IPS-15b (cell line): ENCODE data around the gene CAPN8.

ENCODE experiments used
- H3K27me3 ChIP-seq: one replicate; pipeline ENCODE4 v1.6.1; 2013; ENCODE audit warnings: low read length; ENCODE audit not compliant: control insufficient read depth, insufficient read depth
- H3K36me3 ChIP-seq: one replicate; pipeline ENCODE4 v1.6.1; 2013; ENCODE audit warnings: low read length; ENCODE audit not compliant: control insufficient read depth, insufficient read depth
- H3K4me1 ChIP-seq: one replicate; pipeline ENCODE4 v1.6.1; 2013; ENCODE audit warnings: mild to moderate bottlenecking, low read length; ENCODE audit not compliant: control insufficient read depth, insufficient read depth
- H3K4me3 ChIP-seq: one replicate; pipeline ENCODE4 v1.5.1; 2013; ENCODE audit warnings: low read depth, low read length
- H3K9ac ChIP-seq: one replicate; pipeline ENCODE4 v1.6.1; 2013; ENCODE audit warnings: low read depth, mild to moderate bottlenecking, low read length
- H3K9me3 ChIP-seq: one replicate; pipeline ENCODE4 v1.6.1; 2013; ENCODE audit warnings: mild to moderate bottlenecking, low read length; ENCODE audit not compliant: control insufficient read depth, insufficient read depth

Gene CAPN8

GRCh38 chr1:223551610-223552009 lies 113.9 kb downstream of the CAPN8 start:
- Histone ChIP-seq H3K4me3 (no peak overlapping the region), H3K9ac (no peak overlapping the region), H3K9me3 (no peaks in the 10 kb centered on the region), H3K27me3 (no peaks in the 10 kb centered on the region), H3K4me1 (no peaks in the 10 kb centered on the region), H3K36me3 (no peaks in the 10 kb centered on the region)

- no peak overlapping the region for H3K4me3 ChIP-seq
- no peak overlapping the region for H3K9ac ChIP-seq
- H3K9me3 ChIP-seq: no peaks in the 10 kb centered on the region
- H3K4me1 ChIP-seq: no peaks in the 10 kb centered on the region
- H3K36me3 ChIP-seq: no peaks in the 10 kb centered on the region
- H3K27me3 ChIP-seq: no peaks in the 10 kb centered on the region
Observed at GRCh38 chr1:223549740-223550139, 115.8 kb downstream of the CAPN8 start.

- Histone ChIP-seq H3K4me3 (no peak overlapping the region), H3K9ac (no peak overlapping the region), H3K36me3 (no peaks in the 10 kb centered on the region), H3K9me3 (no peaks in the 10 kb centered on the region), H3K27me3 (no peaks in the 10 kb centered on the region), H3K4me1 (no peaks in the 10 kb centered on the region)
Observed at GRCh38 chr1:223547316-223548114, 118.0 kb downstream of the CAPN8 start.

- no peaks in the 10 kb centered on the region for H3K27me3 ChIP-seq
- no peak overlapping the region for H3K9ac ChIP-seq
- no peaks in the 10 kb centered on the region for H3K4me1 ChIP-seq
- H3K36me3 ChIP-seq: no peaks in the 10 kb centered on the region
- H3K9me3 ChIP-seq: no peaks in the 10 kb centered on the region
- H3K4me3 ChIP-seq: no peak overlapping the region
Observed at GRCh38 chr1:223545343-223545742, 120.2 kb downstream of the CAPN8 start.

- Histone ChIP-seq H3K9me3 (no peaks in the 10 kb centered on the region), H3K36me3 (no peaks in the 10 kb centered on the region), H3K9ac (no peak overlapping the region), H3K27me3 (no peaks in the 10 kb centered on the region), H3K4me3 (no peak overlapping the region), H3K4me1 (no peaks in the 10 kb centered on the region)
Observed at GRCh38 chr1:223543560-223543959, 121.9 kb downstream of the CAPN8 start.

GRCh38 chr1:223542831-223543230 lies 122.7 kb downstream of the CAPN8 start:
- H3K9ac ChIP-seq: no peak overlapping the region
- no peak overlapping the region for H3K4me3 ChIP-seq
- no peaks in the 10 kb centered on the region for H3K27me3 ChIP-seq
- H3K9me3 ChIP-seq: no peaks in the 10 kb centered on the region
- H3K4me1 ChIP-seq: no peaks in the 10 kb centered on the region
- H3K36me3 ChIP-seq: no peaks in the 10 kb centered on the region

GRCh38 chr1:223540485-223541106 lies 124.9 kb downstream of the CAPN8 start:
- H3K27me3 ChIP-seq: no peaks in the 10 kb centered on the region
- no peaks in the 10 kb centered on the region for H3K9me3 ChIP-seq
- H3K9ac ChIP-seq: no peak overlapping the region
- no peak overlapping the region for H3K4me3 ChIP-seq
- H3K36me3 ChIP-seq: no peaks in the 10 kb centered on the region
- no peaks in the 10 kb centered on the region for H3K4me1 ChIP-seq

GRCh38 chr1:223539750-223540149 lies 125.8 kb downstream of the CAPN8 start:
- H3K4me3 ChIP-seq: no peak overlapping the region
- H3K36me3 ChIP-seq: no peaks in the 10 kb centered on the region
- no peaks in the 10 kb centered on the region for H3K9me3 ChIP-seq
- no peaks in the 10 kb centered on the region for H3K4me1 ChIP-seq
- no peaks in the 10 kb centered on the region for H3K27me3 ChIP-seq
- no peak overlapping the region for H3K9ac ChIP-seq

GRCh38 chr1:223538981-223539380 lies 126.5 kb downstream of the CAPN8 start:
- Histone ChIP-seq H3K9me3 (no peaks in the 10 kb centered on the region), H3K4me1 (no peaks in the 10 kb centered on the region), H3K36me3 (no peaks in the 10 kb centered on the region), H3K27me3 (no peaks in the 10 kb centered on the region), H3K4me3 (no peak overlapping the region), H3K9ac (no peak overlapping the region)

GRCh38 chr1:223535319-223535718 lies 130.2 kb downstream of the CAPN8 start:
- H3K27me3 ChIP-seq: no peaks in the 10 kb centered on the region
- no peaks in the 10 kb centered on the region for H3K4me1 ChIP-seq

GRCh38 chr1:223534677-223535076 lies 130.8 kb downstream of the CAPN8 start:
- no peaks in the 10 kb centered on the region for H3K27me3 ChIP-seq
- H3K9ac ChIP-seq: no peak overlapping the region
- no peak overlapping the region for H3K4me3 ChIP-seq
- no peaks in the 10 kb centered on the region for H3K9me3 ChIP-seq
- no peaks in the 10 kb centered on the region for H3K36me3 ChIP-seq
- no peaks in the 10 kb centered on the region for H3K4me1 ChIP-seq

More at GRCh38 chr1:223535319-223535718, 130.2 kb downstream of the CAPN8 start:
- Histone ChIP-seq H3K4me3 (no peak overlapping the region), H3K9ac (no peak overlapping the region), H3K36me3 (no peaks in the 10 kb centered on the region), H3K9me3 (no peaks in the 10 kb centered on the region)

GRCh38 chr1:223533708-223534107 lies 131.8 kb downstream of the CAPN8 start:
- H3K27me3 ChIP-seq: no peaks in the 10 kb centered on the region
- H3K4me3 ChIP-seq: no peak overlapping the region
- no peaks in the 10 kb centered on the region for H3K9me3 ChIP-seq
- no peak overlapping the region for H3K9ac ChIP-seq
- H3K36me3 ChIP-seq: no peaks in the 10 kb centered on the region
- H3K4me1 ChIP-seq: no peaks in the 10 kb centered on the region
